SK-N-SH treated with all-trans-retinoic acid at 6 μM for 48 hours (cell line): ENCODE measurements around the gene PNPO.

Source experiments
- PATZ1 ChIP-seq: fragments of 250-450 bp; sonication (Bioruptor Pico); IDR thresholded peaks from 2 replicates; pipeline ENCODE4 v1.8.0; 2020; ENCODE audit warnings: mild to moderate bottlenecking, moderate library complexity, borderline replicate concordance
- PPARA ChIP-seq: fragments of 250-450 bp; sonication (Bioruptor Pico); IDR thresholded peaks from 2 replicates; pipeline ENCODE4 v1.5.0; 2020; ENCODE audit warnings: mild to moderate bottlenecking, borderline replicate concordance
- ZFP3 ChIP-seq: fragments of 250-450 bp; sonication (Bioruptor Pico); IDR thresholded peaks from 2 replicates; pipeline ENCODE4 v1.5.0; 2020; ENCODE audit warnings: mild to moderate bottlenecking, moderate library complexity
- ZFP30 ChIP-seq: fragments of 450-650 bp; formaldehyde crosslinking; IDR thresholded peaks from 2 replicates; pipeline ENCODE4 v1.5.0; 2022; ENCODE audit warnings: mild to moderate bottlenecking, moderate library complexity

GRCh38 chr17:47945080-47945479 lies 3.7 kb downstream of the PNPO start:
- TF ChIP-seq ZFP3 = no peak
- no peak for TF ChIP-seq PPARA (CRISPR knock-in tag)
- TF ChIP-seq PATZ1 = no peak
- TF ChIP-seq ZFP30 = no peak
